Brain pericyte (primary cell): Measurements from ENCODE around the gene CHTF18.
"Not testable (repeated sequence)": the region's sequence is repeated elsewhere in the genome, so short reads cannot be mapped to it uniquely, and the experiment has no call there.

ENCODE experiments used
- DNase-seq: peaks from one replicate; pipeline ENCODE4 v3.0.0-alpha.2; 2012; ENCODE audit warnings: low read depth, low spot score

Gene CHTF18

DNA sequence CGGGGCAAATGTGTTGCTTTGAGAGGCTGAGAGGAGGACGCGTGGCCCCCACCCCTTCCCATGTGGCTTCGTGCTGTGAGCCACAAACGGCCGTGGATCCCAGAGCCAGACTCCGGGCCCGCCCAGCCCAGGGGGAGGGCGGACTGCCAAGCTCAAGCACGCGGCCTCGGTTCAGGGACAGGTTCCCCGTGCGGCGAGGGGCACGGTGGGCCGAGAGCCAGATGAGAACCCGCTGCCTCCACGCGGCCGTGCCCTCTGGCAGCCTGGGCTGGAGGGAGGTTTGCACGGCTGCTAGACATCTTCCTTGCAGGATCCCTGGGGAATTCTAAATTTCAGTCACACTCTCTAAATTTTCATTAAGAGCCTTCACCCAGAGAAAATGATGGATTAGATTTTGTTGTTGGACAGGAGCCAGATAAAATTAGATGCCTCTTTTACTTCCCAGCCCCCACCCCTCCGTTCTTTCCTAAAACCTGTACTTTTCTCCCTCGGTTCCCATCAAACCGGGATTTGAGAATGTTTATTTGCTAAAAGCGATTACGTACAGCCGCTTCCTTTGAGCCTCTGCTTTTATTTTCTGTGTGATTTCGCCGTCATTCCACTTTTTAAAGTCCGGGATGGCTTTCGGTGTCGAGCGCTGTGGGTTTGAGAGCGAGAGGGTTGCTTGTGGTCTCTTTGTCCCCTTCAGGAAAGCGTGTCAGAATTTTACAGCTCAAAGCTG lies 37.1 kb downstream of the CHTF18 start:
- no peak for DNase-seq

DNA sequence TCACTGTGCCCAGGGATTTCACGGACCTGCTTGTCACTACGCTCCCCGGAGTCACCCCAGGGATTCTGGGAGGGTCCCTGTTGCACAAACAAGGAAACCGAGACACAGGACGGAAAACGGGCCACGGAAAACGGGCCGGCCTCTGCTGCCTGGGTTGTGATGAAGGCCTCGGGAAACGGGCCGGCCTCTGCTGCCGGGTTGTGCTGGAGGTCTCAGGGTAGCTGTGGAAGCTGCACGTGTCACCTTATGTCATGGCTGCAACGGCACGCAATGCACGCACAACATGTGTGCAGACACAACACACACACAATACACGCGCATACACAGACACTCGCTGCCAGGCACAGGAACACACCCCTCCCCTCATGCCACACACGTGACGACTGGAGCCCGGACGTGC lies 39.1 kb downstream of the CHTF18 start:
- DNase-seq: no peak

GRCh38 chr16:828891-829290 lies 40.5 kb downstream of the CHTF18 start:
- no peak for DNase-seq

DNA sequence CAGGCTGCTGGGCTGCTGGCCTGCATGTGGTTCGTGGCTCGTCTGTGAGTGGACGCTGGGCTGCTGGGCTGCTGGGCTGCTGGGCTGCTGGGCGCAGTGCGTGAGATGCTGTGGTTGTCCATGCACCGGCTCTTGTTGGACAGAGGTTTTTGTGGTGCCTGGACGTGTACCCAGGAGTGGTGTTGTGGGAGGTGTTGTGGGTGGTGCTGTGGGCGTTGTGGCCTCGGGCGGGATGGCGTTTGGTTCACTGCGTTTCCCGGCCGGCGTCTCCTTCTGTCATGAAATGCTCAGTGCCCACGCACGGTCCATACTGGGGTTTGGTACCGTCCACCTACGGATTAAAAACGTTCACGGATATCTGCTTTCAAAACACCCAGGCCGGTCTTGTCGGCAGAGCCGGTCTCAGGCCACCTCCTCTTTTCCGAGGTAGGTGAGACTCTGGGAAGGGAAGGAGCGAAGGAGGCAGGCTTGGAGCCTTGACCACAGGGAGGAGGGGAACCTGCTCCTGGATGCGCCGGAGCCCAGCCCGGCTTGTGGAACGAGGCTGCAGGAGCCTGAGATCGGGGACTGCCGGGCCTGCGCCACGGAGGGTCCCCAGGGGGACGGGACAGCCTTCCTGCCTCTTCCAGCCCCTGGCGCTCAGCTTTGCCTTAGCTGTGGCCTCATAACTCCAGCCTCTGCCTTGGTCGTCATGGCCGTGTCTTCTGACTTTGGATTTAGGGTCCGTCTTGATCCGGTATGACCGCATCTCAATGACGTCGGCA lies 41.9 kb downstream of the CHTF18 start:
- no peak for DNase-seq

DNA sequence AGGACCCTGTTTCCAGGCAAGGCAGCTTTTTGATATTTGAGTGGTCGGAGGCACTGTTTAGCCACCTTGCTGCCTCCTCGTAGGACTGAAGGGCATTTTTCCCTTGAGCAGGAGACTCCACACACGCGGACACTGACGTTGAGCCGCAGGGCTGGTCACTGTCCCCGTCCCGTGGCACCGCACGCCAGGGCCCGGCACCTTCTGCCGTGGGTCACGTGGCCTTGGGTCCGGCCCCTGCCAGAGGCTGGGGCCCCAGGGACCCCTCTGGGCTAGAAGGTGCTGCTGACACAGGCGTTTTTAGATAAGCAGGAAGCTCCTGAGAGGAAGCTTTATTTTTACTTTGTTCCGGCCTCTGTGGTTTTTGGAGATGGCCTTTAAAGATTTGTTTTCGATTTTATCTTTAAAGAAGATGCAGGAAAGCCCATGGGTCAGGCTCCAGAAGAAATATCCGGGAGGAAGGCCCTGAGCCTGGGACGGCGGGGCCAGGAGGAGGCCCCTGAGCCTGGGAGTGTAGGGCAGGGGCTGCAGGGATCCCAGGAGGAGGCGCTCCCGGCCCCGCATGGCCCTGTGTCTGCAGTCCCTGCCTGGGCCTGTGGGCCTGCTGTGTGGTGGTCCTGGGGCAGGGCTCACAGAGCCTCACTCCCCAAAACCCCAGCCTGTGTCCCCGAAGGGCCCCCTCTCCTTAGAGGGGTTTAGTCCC lies 42.6 kb downstream of the CHTF18 start:
- no peak for DNase-seq

- no peak for DNase-seq
These were observed 43.4 kb downstream of the CHTF18 start for GRCh38 chr16:831571-832413.

DNA sequence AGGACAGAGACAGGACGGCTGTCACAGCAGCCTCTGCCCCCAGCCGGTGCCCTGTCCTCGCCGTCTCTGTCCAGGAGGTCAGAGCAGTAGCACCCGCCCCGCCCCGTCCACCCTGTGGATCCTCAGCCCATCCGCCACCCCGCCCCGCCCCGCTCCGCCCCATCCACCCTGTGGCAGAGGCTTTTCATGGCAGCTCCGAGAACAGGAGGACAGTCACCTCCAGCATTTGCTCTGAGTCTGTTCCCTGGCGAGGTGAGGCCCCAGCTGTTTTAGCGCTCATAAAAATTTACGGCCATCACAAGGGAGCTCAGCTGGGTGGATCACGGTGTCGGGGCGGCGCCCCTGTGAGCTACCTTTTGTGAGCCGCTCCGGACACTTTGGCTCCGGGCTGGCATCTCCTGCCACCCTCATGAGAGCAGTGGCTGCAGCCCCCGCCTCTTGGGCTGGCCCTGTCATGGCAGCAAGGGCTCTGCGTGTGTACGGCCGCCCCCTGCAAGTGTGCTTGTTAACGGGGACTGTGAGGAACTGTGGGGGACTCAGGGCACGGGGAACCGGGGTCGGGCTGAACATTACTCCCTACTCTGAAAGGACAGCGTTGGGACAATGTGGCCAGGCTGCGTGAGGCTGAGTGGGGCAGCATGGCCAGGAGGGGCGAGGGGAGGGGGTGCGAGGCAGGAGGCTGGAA lies 44.4 kb downstream of the CHTF18 start:
- DNase-seq: no peak

DNA sequence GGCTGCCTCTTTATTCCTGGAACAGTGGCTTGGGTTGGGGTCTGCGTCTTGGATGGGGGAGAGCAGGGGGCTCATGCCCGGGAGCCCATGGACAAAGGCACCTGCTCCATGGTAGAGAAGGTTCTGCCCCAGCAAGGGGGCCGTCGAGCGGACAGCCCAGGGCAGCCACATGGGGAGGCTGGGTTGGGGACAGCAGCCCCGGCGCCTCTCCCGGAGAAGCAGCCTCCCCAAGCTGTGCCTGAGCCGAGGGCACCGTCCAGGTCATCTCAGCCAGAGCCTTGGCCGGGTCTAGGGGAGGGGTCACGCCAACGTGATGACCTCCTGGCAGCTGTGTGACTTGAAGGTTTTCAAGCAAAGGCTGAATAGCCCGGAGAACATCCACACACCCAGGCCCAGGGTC lies 45.0 kb downstream of the CHTF18 start:
- no peak for DNase-seq

GRCh38 chr16:835373-835772 lies 47.0 kb downstream of the CHTF18 start:
- DNase-seq: no peak

DNA sequence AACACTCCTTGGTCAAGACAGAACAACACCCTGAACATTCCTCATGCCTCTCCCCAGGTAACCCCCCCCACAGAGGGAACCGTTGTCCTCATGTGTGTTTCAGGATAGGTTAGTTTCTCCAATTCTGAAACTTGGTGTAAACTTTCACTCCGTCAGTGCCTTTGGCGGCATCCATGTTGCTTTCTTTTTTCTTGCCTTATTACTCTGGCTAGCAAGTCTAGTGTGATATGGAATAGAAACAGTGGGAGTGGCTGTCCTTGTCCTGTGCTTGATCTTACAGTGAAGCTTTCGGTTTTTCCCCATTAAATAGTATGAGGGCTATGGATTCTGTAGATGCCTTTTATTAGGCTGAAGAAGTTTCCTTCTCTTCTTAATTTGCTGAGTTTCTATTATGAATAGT lies 47.8 kb downstream of the CHTF18 start:
- no peak for DNase-seq

DNA sequence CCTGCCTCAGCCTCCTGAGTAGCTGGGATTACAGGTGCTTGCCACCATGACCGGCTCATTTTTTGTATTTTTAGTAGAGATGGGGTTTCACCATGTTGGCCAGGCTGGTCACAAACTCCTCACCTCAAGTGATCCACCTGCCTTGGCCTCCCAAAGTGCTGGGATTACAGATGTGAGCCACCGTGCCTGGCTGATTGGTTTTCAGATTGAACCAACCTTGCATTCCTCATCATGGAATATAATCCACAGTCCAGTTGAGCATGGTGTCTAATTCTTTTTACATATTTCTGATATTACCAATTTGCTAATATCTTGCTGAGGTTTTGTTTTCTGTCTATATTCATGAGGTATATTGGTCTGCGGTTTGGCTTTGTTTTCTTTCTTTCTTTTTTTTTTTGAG lies 48.4 kb downstream of the CHTF18 start:
- DNase-seq: not testable (repeated sequence)

DNA sequence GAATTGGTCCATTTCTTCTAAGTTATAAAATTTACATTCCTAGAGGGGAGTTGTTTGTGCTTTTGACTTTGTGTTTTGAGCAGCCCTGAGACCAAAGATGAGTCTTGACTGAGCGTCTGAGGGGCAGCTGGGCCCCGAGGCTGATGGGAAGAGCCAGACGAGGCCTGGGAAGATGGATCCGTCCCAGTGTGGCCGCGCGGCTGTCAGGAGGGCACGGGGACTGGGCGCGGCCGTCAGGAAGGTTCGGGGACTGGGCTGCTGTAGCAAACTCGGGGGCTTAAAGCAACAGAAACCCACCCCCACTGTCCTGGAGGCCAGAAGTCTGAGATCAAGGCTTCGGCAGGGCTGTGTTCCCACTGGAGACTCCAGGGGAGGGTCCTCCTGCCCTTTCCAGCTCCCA lies 50.3 kb downstream of the CHTF18 start:
- no peak for DNase-seq

DNA sequence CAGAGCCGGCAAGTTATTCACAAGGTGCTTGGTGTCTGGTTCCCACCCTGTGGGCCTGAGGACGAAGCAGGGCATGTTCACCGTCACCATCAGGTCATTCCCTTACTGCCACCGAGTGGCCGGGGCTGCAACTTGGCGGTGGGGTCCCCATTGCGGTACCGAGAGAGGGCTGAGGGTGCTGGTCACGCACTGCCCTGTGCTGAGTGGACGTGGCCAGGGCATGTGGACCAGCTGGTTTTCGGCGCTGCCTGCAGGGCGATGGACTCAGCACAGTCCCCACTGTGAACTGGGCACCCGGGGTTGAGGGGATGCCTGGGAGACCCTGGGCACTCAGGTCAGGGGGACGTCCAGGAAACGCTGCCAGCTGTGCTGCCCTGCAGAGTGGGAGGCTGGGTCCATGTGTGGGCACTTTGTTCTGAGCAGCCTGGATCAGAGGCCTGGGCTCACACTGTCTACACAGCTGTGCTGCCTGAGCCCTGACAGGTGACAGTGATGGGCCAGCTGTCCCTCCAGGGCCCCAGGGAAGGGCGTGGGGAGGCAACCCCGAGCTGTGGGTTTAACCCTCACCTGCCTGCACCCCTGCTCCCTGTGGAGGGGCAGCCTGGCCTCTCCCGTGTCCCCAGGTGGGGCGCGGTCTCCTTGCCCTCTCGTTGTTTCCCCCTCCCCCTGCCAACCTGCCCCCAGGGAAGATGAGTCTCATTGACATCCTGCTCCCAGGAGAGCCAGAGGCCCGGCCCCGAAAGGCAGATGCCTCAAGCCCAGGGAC lies 51.4 kb downstream of the CHTF18 start:
- DNase-seq: no peak

GRCh38 chr16:840561-841454 lies 52.4 kb downstream of the CHTF18 start:
- no peak for DNase-seq

GRCh38 chr16:841455-842060 lies 53.1 kb downstream of the CHTF18 start:
- no peak for DNase-seq

DNA sequence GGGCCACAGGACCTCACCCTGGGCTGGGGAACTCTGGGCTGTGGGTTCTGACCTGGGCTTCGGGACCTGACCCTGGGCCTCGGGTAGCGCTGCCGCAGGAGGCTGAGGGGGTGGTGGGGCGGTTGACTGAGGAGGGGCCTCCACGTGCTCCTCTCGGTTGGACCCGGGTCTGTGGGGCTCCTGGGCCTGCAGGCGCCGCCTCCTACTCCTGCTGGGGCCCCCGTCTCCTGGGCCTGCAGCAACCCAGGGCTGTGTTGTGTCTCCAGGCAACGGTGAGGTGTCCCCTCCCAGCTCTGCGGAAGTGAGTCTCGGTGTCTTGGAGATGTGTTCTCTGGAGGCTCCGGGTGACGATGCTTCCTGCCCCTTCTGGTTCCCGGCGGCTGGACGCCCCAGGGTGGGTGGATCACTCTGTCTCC lies 53.6 kb downstream of the CHTF18 start:
- no peak for DNase-seq

DNA sequence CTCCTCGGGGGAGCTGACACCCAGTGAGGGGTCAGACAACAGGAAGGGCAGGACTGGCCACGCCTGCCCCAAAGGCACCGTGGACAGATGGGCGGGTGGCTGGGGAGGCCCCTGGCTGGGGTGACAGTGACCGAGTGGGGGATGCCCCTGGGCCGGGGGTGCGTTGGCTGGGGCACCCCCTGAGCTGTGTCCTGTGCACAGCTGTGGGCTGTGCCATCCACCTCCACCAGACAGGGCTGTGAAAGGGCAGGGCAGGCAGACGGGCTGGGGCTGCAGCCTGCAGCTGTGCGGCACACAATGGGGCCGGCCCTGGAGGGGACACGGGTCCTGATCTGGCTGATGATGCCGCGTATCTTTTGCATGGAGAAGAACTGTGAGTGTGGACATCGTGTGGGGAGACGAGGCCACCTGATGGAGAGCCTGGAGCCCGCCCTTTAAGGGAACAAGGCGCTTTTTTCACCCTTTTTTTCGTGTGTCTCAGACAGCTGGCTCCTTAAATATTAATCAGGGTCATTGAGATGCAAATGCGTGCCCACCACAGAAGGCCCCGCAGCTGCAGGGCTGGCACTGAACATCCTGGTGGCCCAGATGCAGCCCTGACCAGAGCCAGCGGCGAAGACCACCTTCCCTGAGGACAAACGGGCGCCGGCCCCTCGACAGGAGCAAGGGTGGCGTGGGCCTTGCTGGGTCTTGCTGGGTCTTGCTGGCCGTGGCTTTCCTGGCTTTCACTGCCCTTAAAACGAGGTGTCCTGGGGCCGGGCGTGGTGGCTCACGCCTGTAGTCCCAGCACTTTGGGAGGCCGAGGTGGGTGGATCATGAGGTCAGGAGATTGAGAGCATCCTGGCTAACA lies 54.5 kb downstream of the CHTF18 start:
- no peak for DNase-seq

DNA sequence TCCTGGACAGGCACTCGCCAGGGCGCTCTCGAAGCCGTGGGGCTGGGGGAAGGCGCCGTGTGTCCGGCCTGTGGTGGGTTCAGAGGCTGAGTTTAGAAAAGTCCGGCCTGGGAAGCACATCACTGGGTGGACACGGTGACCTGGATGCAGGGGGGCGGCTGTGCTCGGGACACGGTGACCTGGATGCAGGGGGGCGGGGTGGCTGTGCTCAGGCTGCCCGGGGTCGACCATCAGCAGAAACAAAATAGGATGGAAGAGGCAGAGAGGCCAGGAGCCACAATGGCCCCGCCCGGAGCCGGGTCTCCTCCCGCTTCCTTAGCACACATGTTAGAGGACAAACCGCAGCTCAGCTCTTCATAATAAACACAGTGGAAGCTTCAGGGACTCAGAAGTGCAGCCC lies 55.4 kb downstream of the CHTF18 start:
- DNase-seq: no peak
